HG02642 (cell line): ENCODE measurements around the gene HERPUD1.
"Not testable (repeated sequence)": the region's sequence is repeated elsewhere in the genome, so short reads cannot be mapped to it uniquely, and the experiment has no call there.

ENCODE experiments used
- ATAC-seq: cut with Tn5 transposase; IDR thresholded peaks from one replicate; pipeline ENCODE4 v1.9.1; 2021; ENCODE audit warnings: mild to moderate bottlenecking; ENCODE audit not compliant: unreplicated experiment, poor library complexity

The HERPUD1 gene

DNA sequence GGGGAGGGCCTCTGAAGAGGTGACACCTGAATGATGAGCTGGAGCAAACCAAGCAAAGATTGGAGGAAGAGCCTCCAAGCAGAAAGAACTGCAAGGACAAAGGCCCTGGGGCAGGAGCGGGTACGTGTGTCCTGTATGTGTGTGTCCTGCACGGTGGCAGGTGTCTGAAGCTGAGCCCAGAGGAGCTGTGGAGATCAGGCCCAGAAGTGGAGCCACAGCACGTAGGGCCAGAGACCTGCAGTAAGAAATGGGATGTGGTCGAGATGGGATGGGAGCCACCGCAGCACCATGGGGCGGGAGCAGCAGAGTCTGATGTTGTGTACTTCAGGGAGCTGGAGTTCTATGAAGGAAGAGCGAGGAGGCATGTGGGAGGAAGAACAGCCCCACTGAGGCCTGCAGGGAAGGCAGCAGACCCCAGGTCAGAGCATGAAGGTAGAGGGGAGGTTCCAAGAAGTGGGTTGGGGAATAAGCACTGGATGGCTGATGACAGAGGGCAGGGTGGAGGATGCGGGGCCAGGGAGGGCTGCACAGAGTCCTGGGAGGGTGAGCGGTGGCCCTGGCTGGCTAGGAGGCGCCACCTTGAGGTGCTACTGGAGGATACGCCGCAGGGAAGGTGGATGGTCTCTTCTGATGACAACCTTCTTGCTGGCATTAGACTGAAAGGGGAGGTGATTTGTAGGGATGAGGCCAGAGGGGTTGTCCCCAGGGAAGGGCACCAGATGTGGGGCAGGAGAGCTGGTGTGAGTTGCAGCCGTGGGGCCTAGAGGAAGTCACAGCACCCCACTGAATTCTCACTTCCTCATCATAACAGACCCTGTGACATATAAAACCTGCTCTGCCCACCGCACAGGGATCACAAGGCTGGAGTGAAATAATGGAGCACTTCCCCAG lies 19.2 kb downstream of the HERPUD1 start:
- peak; percentile 59 for ATAC-seq

DNA sequence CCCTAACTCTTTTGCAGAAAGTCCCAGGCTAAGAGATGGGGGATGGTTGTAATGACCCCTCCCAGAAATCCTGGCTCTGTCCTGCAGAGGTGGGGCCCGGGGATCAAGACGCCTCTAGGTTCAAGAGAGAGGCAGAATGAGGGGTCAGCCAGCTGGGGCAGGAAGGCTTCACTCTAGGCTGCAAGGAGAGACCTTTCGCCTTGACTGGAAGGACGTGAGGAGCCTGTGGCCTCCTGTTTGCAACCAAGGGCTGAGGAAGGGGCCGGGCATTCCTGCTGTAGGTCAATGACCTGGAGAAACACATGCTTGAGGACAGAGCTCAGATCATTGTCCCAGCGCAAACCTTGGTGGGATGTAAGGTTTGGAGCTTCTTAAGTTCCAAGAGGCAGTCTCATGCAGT lies 21.1 kb downstream of the HERPUD1 start:
- ATAC-seq = no peak

DNA sequence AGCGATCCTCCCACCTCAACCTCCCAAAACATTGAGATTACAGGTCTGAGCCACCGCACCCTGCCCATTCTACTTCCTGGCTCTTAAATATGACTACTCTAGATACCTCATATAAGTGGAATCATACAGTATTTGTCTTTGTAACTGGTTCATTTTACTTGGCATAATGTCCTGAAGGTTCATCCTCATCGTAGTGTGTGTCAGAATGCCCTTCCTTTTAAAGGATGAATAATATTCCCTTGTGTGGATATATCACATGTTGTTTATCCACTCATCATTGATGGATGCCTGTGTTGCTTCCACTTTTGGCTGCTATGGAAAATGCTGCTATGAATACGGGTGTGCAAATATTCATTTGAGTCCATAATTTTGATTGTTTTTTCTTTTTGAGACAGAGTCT lies 24.1 kb downstream of the HERPUD1 start:
- no peak for ATAC-seq

DNA sequence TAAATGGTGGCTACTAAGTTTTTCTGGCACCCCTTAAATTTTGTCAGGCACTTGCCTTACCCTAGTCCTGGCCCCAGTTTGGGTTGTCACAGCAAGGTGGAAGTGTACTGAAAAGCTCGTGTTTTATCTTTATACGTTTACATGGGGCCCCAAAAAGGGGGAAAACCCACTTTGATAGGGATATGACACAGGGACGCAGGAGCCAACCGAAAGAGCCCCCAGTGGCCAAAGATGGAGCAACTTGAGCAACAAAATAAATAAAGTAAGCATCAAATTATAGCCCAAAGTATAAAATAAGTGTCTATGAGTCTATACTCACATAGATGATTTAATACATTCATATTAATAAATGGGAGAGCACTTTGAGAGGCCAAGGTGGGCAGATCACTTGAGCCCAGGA lies 24.8 kb downstream of the HERPUD1 start:
- no peak for ATAC-seq

DNA sequence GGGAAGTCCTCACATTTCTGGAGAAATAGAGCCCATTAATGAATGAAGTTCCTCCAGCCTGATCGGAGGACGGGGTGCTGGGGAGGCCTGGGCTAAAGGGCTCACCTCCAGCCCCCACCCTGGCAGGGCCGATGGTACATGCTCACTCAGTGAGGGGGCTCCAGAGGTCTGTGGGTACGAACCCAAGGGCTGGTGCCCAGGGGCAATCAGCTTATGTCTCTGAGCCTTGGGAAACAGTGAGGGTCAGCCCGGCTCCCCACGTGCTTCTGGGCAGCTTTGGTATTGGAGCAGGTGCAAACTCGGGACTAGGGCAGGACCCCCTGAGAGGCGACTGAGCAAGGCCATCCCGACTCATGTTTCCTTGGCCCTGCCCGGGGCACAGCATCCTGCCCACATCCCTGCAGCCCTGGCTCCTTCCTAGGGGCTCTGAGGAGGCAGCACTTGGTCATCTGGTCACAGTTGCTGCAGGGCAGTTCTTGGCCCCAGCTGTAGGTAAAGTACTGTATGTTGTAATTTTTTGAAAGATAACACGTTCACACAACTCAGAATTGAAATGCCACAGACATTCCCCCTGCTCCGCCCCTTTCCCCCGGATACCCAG lies 28.8 kb downstream of the HERPUD1 start:
- no peak for ATAC-seq

GRCh38 chr16:56961386-56961785 lies 29.4 kb downstream of the HERPUD1 start:
- ATAC-seq = no peak

DNA sequence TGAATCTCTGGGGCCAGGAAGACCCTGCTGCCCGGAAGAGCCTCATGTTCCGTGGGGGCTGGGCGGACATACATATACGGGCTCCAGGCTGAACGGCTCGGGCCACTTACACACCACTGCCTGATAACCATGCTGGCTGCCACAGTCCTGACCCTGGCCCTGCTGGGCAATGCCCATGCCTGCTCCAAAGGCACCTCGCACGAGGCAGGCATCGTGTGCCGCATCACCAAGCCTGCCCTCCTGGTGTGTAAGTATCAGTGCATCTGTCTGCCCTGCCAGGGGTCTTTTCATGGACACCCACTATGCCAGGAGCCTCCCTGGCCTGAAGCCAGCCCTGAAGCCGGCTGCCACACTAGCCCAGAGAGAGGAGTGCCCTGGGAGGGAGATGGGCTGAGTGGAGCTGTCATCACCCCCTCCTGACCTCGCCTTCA lies 29.9 kb downstream of the HERPUD1 start, which contains the start of gene CETP:
CETP (plus strand) TSS at position 100 of the 431 bp plus-strand sequence; CDS start at position 130, 30 bp downstream.
- no peak for ATAC-seq

GRCh38 chr16:56964243-56965148 lies 32.6 kb downstream of the HERPUD1 start:
- peak; percentile 75 for ATAC-seq

- ATAC-seq = no peak
Observed at GRCh38 chr16:56965149-56966092, 33.5 kb downstream of the HERPUD1 start.

GRCh38 chr16:56966093-56966475 lies 34.1 kb downstream of the HERPUD1 start:
- ATAC-seq = no peak

GRCh38 chr16:56967733-56968132 lies 35.8 kb downstream of the HERPUD1 start:
- ATAC-seq = no peak

- no peak for ATAC-seq
Observed at GRCh38 chr16:56969769-56970168, 37.8 kb downstream of the HERPUD1 start.

- ATAC-seq = peak; percentile 71
Observed at GRCh38 chr16:56970934-56971767, 39.2 kb downstream of the HERPUD1 start.

GRCh38 chr16:56971768-56972043 lies 39.8 kb downstream of the HERPUD1 start:
- no peak for ATAC-seq

DNA sequence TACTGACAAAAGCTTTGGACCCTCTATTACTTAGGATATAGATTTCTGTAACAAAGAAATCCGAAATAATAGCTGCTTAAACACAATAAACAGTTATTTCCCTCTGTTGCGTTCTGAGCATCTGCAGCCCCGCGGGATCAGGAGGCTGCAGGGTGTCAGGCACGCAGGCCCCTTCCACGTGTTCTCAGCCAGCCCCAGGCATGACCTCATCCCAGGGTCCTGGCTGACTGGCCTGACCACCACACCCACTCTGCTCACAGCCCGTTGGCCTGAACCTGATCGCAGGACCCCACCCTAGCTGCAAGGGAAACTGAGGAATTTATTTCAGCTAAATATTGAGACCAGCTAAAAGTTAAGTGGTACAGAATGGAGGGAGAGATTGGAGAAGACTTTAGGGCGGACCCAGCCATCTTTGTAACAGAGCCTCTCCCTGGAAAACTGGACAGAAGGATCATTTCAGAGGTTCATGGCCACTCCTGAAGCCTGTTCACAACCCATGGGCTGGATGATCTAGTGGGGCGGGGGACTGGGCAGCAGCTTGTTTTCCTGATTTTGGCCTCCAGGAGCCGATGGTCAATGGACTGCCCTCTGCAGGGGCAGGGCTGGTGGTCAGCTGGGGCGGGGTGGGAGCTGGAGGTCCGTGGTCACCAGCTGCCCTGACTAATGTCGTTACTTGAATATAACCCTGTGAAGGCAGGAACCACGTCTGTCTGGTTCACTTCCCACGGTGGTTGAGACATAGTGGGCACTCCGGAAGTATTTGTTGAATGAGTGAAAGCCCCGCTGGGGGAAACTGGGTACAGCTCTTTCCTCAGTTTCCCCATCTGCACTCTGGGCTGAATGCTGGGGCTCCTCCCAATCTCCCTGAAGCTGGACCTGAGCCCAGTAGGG lies 40.7 kb downstream of the HERPUD1 start:
- no peak for ATAC-seq

GRCh38 chr16:56973294-56973689 lies 41.4 kb downstream of the HERPUD1 start:
- no peak for ATAC-seq

- not testable (repeated sequence) for ATAC-seq
Observed at GRCh38 chr16:56973899-56974298, 42.0 kb downstream of the HERPUD1 start.
